H1 (cell line): ENCODE measurements around the gene HSPA6. TPM values are rescaled to one million over a fixed set of nuclear protein-coding genes. Genes with fewer than 3 reads are reported as not detected.

Experiments
- CTCF ChIA-PET: fragments of 300-600 bp; sonication (Branson Sonifier 250); formaldehyde crosslinking; loops from one replicate; lab custom pipeline; 2021; ENCODE audit not compliant: partially characterized antibody; lab: Charles Lee
- POLR2A ChIA-PET: fragments of 300-600 bp; sonication (Branson Sonifier 250); formaldehyde crosslinking; loops from one replicate; lab custom pipeline; 2021; ENCODE audit warnings: inconsistent platforms; ENCODE audit not compliant: partially characterized antibody; lab: Charles Lee
- DNase-seq, 2 experiments: peaks; one replicate each; pipeline versions ENCODE4 v3.0.0 to v3.0.0-alpha.2; 2010 to 2022; ENCODE audit warnings: low spot score in 2 of 2, low read depth in 1 of 2, mixed read lengths in 1 of 2
- FAIRE-seq: peaks from 2 replicates; lab custom pipeline; 2011; peaks lifted over from hg19 to GRCh38; lab: Jason Lieb, UNC
- H2AFZ ChIP-seq: 2 replicates; pipeline ENCODE4 v1.8.1; 2012; ENCODE audit warnings: low read length, inconsistent platforms
- H2AK5ac ChIP-seq: 2 replicates; pipeline ENCODE4 v1.6.1; 2013; ENCODE audit warnings: low read depth, low read length
- H2BK120ac ChIP-seq: replicated peaks from 2 replicates; pipeline ENCODE3; 2013; ENCODE audit warnings: low read depth, low read length, inconsistent platforms
- H2BK12ac ChIP-seq: 2 replicates; pipeline ENCODE4 v1.6.1; 2013; ENCODE audit warnings: low read depth, low read length
- H2BK15ac ChIP-seq: 2 replicates; pipeline ENCODE4 v1.6.1; 2013; ENCODE audit warnings: low read length
- H2BK20ac ChIP-seq: 2 replicates; pipeline ENCODE4 v1.6.1; 2013; ENCODE audit warnings: low read length
- H2BK5ac ChIP-seq: 2 replicates; pipeline ENCODE4 v1.6.1; 2013; ENCODE audit warnings: low read depth, low read length
- H3K14ac ChIP-seq: 2 replicates; pipeline ENCODE4 v1.6.1; 2013; ENCODE audit warnings: inconsistent platforms; ENCODE audit not compliant: insufficient read length
- H3K18ac ChIP-seq: 2 replicates; pipeline ENCODE4 v1.6.1; 2013; ENCODE audit warnings: low read length; ENCODE audit errors: extremely low read depth
- H3K23ac ChIP-seq: 2 replicates; pipeline ENCODE4 v1.6.1; 2013; ENCODE audit warnings: inconsistent platforms; ENCODE audit not compliant: insufficient read length
- H3K23me2 ChIP-seq: 2 replicates; pipeline ENCODE4 v1.6.1; 2013; ENCODE audit warnings: low read depth, low read length
- H3K27ac ChIP-seq: 2 replicates; pipeline ENCODE4 v1.6.1; 2011; ENCODE audit warnings: low read depth, low read length, inconsistent platforms
- H3K27me3 ChIP-seq, 4 experiments: replicated peaks in 1 of 4; 1 replicate in 1 of 4; 2 replicates in 3 of 4; pipeline versions ENCODE4 v1.6.1 to v1.8.1; 2011 to 2013; ENCODE audit warnings: low read length in 3 of 4, mild to moderate bottlenecking in 3 of 4, inconsistent platforms in 2 of 4, mixed read lengths in 2 of 4, moderate library complexity in 1 of 4; ENCODE audit not compliant: control insufficient read depth in 3 of 4, insufficient read depth in 3 of 4; ENCODE audit errors: extremely low read depth in 1 of 4
- H3K36me3 ChIP-seq, 4 experiments: 2 replicates each; pipeline versions ENCODE4 v1.6.1 to v1.8.1; 2011 to 2013; ENCODE audit warnings: mild to moderate bottlenecking in 4 of 4, low read length in 3 of 4, moderate library complexity in 2 of 4, control low read depth in 1 of 4, inconsistent platforms in 1 of 4; ENCODE audit not compliant: insufficient read depth in 4 of 4, control insufficient read depth in 2 of 4
- H3K4ac ChIP-seq: replicated peaks from 2 replicates; pipeline ENCODE3; 2013; ENCODE audit warnings: low read length, low read depth, mixed read lengths, inconsistent platforms; ENCODE audit not compliant: insufficient read length
- H3K4me1 ChIP-seq, 4 experiments: replicated peaks in 1 of 4; 1 replicate in 1 of 4; 2 replicates in 3 of 4; pipeline versions ENCODE4 v1.6.1 to v1.8.1; 2011 to 2013; ENCODE audit warnings: low read length in 3 of 4, inconsistent platforms in 2 of 4, mixed read lengths in 1 of 4; ENCODE audit not compliant: insufficient read depth in 4 of 4, control insufficient read depth in 3 of 4
- H3K4me2 ChIP-seq, 2 experiments: 2 replicates each; pipeline versions ENCODE4 v1.6.1 to v1.8.1; 2011 to 2013; ENCODE audit warnings: low read depth in 2 of 2, low read length in 2 of 2, control low read depth in 1 of 2, inconsistent platforms in 1 of 2, mild to moderate bottlenecking in 1 of 2; ENCODE audit not compliant: insufficient read depth in 1 of 2
- H3K4me3 ChIP-seq, 4 experiments: fragments of 200-600, 300-600 bp in 1 of 4; sonication (generic), shearing (Covaris generic), sonication (Bioruptor Twin) in 1 of 4; 2 replicates each; pipeline versions ENCODE4 v1.5.1 to v1.8.1; 2011 to 2016; ENCODE audit warnings: low read length in 4 of 4, low read depth in 3 of 4, control low read depth in 2 of 4, inconsistent platforms in 2 of 4, mild to moderate bottlenecking in 2 of 4, mixed read lengths in 1 of 4, moderate library complexity in 1 of 4; ENCODE audit not compliant: insufficient read depth in 2 of 4; ENCODE audit errors: extremely low read depth in 1 of 4
- H3K56ac ChIP-seq: replicated peaks from 2 replicates; pipeline ENCODE3; 2013; ENCODE audit warnings: low read depth, mild to moderate bottlenecking, mixed read lengths, low read length, inconsistent platforms; ENCODE audit not compliant: insufficient read length
- H3K79me1 ChIP-seq: 2 replicates; pipeline ENCODE4 v1.6.1; 2013; ENCODE audit warnings: low read depth, low read length, control low read depth
- H3K79me2 ChIP-seq, 2 experiments: 2 replicates each; pipeline versions ENCODE4 v1.6.1 to v1.8.1; 2012 to 2013; ENCODE audit warnings: low read length in 2 of 2, mild to moderate bottlenecking in 2 of 2, inconsistent platforms in 1 of 2; ENCODE audit not compliant: insufficient read depth in 2 of 2, control insufficient read depth in 1 of 2
- H3K9ac ChIP-seq, 4 experiments: replicated peaks in 1 of 4; 1 replicate in 1 of 4; 2 replicates in 3 of 4; pipeline versions ENCODE4 v1.6.1 to v1.8.1; 2011 to 2013; ENCODE audit warnings: low read depth in 3 of 4, low read length in 3 of 4, control low read depth in 2 of 4, mild to moderate bottlenecking in 2 of 4, moderate library complexity in 2 of 4, inconsistent platforms in 1 of 4; ENCODE audit errors: extremely low read depth in 1 of 4
- H3K9me3 ChIP-seq, 2 experiments: 2 replicates each; pipeline versions ENCODE4 v1.6.1 to v1.8.1; 2012 to 2013; ENCODE audit warnings: mild to moderate bottlenecking in 2 of 2, moderate library complexity in 2 of 2, control low read depth in 1 of 2, inconsistent platforms in 1 of 2, low read depth in 1 of 2, low read length in 1 of 2, mixed read lengths in 1 of 2; ENCODE audit not compliant: insufficient read depth in 2 of 2
- H4K20me1 ChIP-seq, 2 experiments: replicated peaks in 1 of 2; 2 replicates each; pipeline versions ENCODE3 to v1.8.1; 2011 to 2013; ENCODE audit warnings: inconsistent platforms in 2 of 2, low read length in 2 of 2, mild to moderate bottlenecking in 1 of 2; ENCODE audit not compliant: insufficient read depth in 2 of 2, control insufficient read depth in 1 of 2
- H4K5ac ChIP-seq: 2 replicates; pipeline ENCODE4 v1.6.1; 2013; ENCODE audit warnings: low read length, low read depth, mixed read lengths, inconsistent platforms; ENCODE audit not compliant: insufficient read length
- H4K8ac ChIP-seq: 2 replicates; pipeline ENCODE4 v1.8.0; 2013; ENCODE audit warnings: mild to moderate bottlenecking, moderate library complexity, low read length, inconsistent platforms; ENCODE audit not compliant: insufficient read depth; ENCODE audit errors: extremely low read depth
- H4K91ac ChIP-seq: replicated peaks from 2 replicates; pipeline ENCODE3; 2013; ENCODE audit warnings: low read length, mixed read lengths, inconsistent platforms; ENCODE audit not compliant: insufficient read length
- BRCA1 ChIP-seq: IDR thresholded peaks from 2 replicates; pipeline ENCODE4 v1.6.1; 2012; ENCODE audit warnings: low read depth, low read length, improper control_type of control experiment
- CTBP2 ChIP-seq: IDR thresholded peaks from 2 replicates; pipeline ENCODE4 v1.7.0; 2011; ENCODE audit warnings: borderline replicate concordance, mild to moderate bottlenecking, moderate library complexity, mixed read lengths, low read length; ENCODE audit not compliant: insufficient read depth, insufficient read length
- HDAC2 ChIP-seq, 2 experiments: fragments of 300-600 bp in 1 of 2; sonication (generic) in 1 of 2; IDR thresholded peaks; 2 replicates each; pipeline ENCODE4 v1.6.1; 2011 to 2012; ENCODE audit warnings: low read depth in 2 of 2, low read length in 2 of 2, mild to moderate bottlenecking in 2 of 2, moderate library complexity in 2 of 2, borderline replicate concordance in 1 of 2, inconsistent platforms in 1 of 2
- JUND ChIP-seq: IDR thresholded peaks from 2 replicates; pipeline ENCODE4 v1.6.1; 2011; ENCODE audit warnings: mild to moderate bottlenecking, improper control_type of control experiment, low read length
- SIN3A ChIP-seq, 2 experiments: IDR thresholded peaks in 1 of 2; conservative IDR thresholded peaks in 1 of 2; 2 replicates each; pipeline ENCODE4 v1.6.1; 2011 to 2012; ENCODE audit warnings: low read length in 2 of 2, improper control_type of control experiment in 1 of 2, low read depth in 1 of 2, mild to moderate bottlenecking in 1 of 2
- SRF ChIP-seq: IDR thresholded peaks from 2 replicates; pipeline ENCODE4 v1.6.1; 2011; ENCODE audit warnings: mild to moderate bottlenecking, low read depth, low read length, moderate library complexity
- SUZ12 ChIP-seq: fragments of 200-600 bp; sonication (generic); IDR thresholded peaks from 2 replicates; pipeline ENCODE4 v1.6.1; 2012; ENCODE audit warnings: mild to moderate bottlenecking, inconsistent platforms, low read length, moderate library complexity, mixed read lengths
- TCF12 ChIP-seq: IDR thresholded peaks from 2 replicates; pipeline ENCODE4 v1.6.1; 2011; ENCODE audit warnings: low read depth, mild to moderate bottlenecking, low read length
- TEAD4 ChIP-seq: IDR thresholded peaks from 2 replicates; pipeline ENCODE4 v1.6.1; 2012; ENCODE audit warnings: low read depth, low read length, inconsistent platforms, mixed read lengths
- WGBS, 2 experiments: shearing (Covaris generic) in 1 of 2; methylation state at CpG; one replicate each; pipeline versions ENCODE4 v1.1.6 to v1.1.7; 2013 to 2015; ENCODE audit warnings: low lambda C conversion rate in 2 of 2, mixed read lengths in 2 of 2, inconsistent platforms in 1 of 2, low coverage in 1 of 2, missing lambda C conversion rate in 1 of 2; ENCODE audit not compliant: insufficient replicate concordance in 2 of 2, insufficient coverage in 1 of 2, insufficient read length in 1 of 2; ENCODE audit errors: extremely low coverage in 1 of 2, missing lambda C conversion rate in 1 of 2; 5-methylcytosine and 5-hydroxymethylcytosine counted together
- polyA plus RNA-seq, 7 experiments: library from polyadenylated mRNA; depleted of rRNA in 3 of 7; stranded (reverse) in 5 of 7; unstranded in 2 of 7; fragments of >200 nt in 5 of 7; fragments of 200-250 nt in 2 of 7; gene quantifications; 1 replicate in 5 of 7; 2 replicates in 1 of 7; 4 replicates in 1 of 7; pipeline versions ENCODE4 v1.2.1 to v1.2.3, GENCODE V29; 2011 to 2013; ENCODE audit warnings: missing spikeins in 2 of 7, mixed read lengths in 2 of 7
- total RNA-seq: library from RNA; stranded (reverse); fragmentation: NEBNext Ultra II Directional; extraction: Animal tissue kit (Norgen Biotek cat#: 25700); gene quantifications from 2 replicates; pipeline ENCODE4 v1.2.1, GENCODE V29; 2021
- TF ChIP-seq, protein P1 (sequence below): IDR thresholded peaks from 2 replicates; pipeline ENCODE4 v1.6.1; 2012; ENCODE audit warnings: inconsistent platforms

HSPA6 gene
- total and polyA plus RNA-seq, 2 of the 8 experiments (the other 6 are each of a cell fraction or from before 2014, with no cell fraction given): 0.06 to 0.15 TPM

DNA sequence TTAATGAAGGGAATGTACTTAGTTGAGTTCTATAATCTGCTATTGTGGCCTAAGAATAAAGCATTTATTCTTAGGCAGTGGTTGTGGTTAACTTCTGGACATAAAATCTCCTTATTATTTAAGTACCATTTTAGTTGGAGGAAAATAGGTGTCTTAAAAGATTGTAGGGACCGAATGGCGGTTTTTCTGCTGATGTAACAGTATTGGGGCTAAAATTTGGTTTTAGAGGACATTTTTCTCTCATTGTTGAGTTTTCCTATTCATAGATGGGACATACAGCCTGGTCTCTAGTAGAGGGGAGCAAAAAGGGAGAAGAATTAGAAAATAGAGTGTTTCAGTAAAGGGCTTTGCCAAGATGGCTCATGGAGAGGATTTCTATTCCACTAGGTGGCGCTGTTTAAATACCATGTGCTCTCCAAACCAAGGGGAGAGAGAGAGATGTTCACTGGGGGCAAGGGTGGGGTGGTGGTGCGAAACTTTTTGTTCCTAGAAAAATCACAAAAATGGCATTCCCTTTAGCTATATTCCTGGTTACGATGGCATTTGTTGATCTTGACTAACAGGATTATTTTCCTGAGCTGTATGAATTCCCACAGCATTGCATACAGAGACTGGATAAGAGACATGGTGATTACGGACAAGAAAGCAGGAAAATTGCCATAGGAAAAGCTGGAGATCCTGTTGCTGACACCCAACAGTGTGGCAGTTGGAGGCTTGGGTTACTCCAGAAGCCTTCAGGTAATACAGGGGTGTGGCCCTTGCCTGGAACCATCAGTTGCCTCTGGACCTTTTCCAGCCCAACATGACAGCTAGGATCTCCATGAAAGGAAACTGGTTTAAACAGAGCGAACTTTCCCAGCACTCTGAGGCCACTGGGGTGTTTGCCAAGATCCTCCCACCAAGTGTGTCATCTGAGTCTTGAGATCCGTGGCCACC is 37.3 kb upstream of the HSPA6 start:
- H3K79me1 ChIP-seq: no peaks in the 10 kb centered on the region
- H2BK120ac ChIP-seq: no peak overlapping the region
- no peak overlapping the region for H4K5ac ChIP-seq
- H4K8ac ChIP-seq: no peak overlapping the region
- no peak overlapping the region for H3K14ac ChIP-seq
- no peak overlapping the region for H2BK12ac ChIP-seq
- H2BK15ac ChIP-seq: peak overlapping the region; percentile 46; the same call in 1 of the 2 replicates
- no peak overlapping the region for H2AK5ac ChIP-seq
- no peak overlapping the region for H3K4ac ChIP-seq
- H3K23ac ChIP-seq: no peak overlapping the region
- H2AFZ ChIP-seq: no peak overlapping the region
- no peak overlapping the region for H2BK5ac ChIP-seq
- H3K4me3 ChIP-seq: no peak overlapping the region
- no peak overlapping the region for H3K27ac ChIP-seq
- ChIA-PET CTCF (interaction anchor here (0.7 to 5.8 kb wide), 11 partner anchors 13 to 250 kb away, joined by 3 to 69 read pairs (median 4); partner anchors contain the start of genes FCGR2A and HSPA6), POLR2A (interaction anchor here (1.4 kb wide), 1 partner anchor 262 kb away, joined by 3 read pairs; the partner anchor contains the start of gene DUSP12)
- no peak overlapping the region for H3K56ac ChIP-seq
- FAIRE-seq (peak; percentile 36), DNase-seq (no peak)
- no peaks in the 10 kb centered on the region for H3K9me3 ChIP-seq
- H3K4me2 ChIP-seq: no peak overlapping the region
- H3K9ac ChIP-seq: no peak overlapping the region
- no peaks in the 10 kb centered on the region for H4K20me1 ChIP-seq
- 65% methylated on average over 8 of the region's 8 CpGs; no CpG with 5 or more reads in 1 of the 2 experiments for WGBS, 2 experiments
- H3K18ac ChIP-seq: no peak overlapping the region
- H2BK20ac ChIP-seq: no peak overlapping the region
- H4K91ac ChIP-seq: no peak overlapping the region
- peaks cover 0 to under 1% (median 0%) of the 10 kb centered on the region in 4 experiments; a peak in 2 of 7 replicates for H3K27me3 ChIP-seq
- H3K23me2 ChIP-seq: no peaks in the 10 kb centered on the region
- H3K36me3 ChIP-seq: no peaks in the 10 kb centered on the region
- H3K4me1 ChIP-seq: no peaks in the 10 kb centered on the region
- no peaks in the 10 kb centered on the region for H3K79me2 ChIP-seq
- TF ChIP-seq BRCA1 (no peak), SIN3A (conservative IDR thresholded peaks at IDR 0.05 in 1 of 2, IDR thresholded peaks at IDR 0.05 in 1 of 2; ENCODE audit: low read depth in 1 of 2, low read length in 2 of 2) (0 out of 4 replicates have a peak, but pooled peaks of 1 of the 2 experiments have one; percentile 45), SRF (no peak), TEAD4 (no peak), HDAC2 (IDR thresholded peaks at IDR 0.05; ENCODE audit: borderline replicate concordance in 1 of 2, low read depth in 2 of 2, low read length in 2 of 2) (no peak), CTBP2 (no peak), SUZ12 (no peak), TCF12 (no peak), JUND (no peak; the same call in 1 of the 2 replicates)
- TF ChIP-seq, protein P1, sequence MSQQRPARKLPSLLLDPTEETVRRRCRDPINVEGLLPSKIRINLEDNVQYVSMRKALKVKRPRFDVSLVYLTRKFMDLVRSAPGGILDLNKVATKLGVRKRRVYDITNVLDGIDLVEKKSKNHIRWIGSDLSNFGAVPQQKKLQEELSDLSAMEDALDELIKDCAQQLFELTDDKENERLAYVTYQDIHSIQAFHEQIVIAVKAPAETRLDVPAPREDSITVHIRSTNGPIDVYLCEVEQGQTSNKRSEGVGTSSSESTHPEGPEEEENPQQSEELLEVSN: peak; percentile 23; the same call in 1 of the 2 replicates
